Neural cell (in vitro differentiated cells): ENCODE measurements around the gene CNTNAP2. TPM values are rescaled to one million over a fixed set of nuclear protein-coding genes. Genes with fewer than 3 reads are reported as not detected.

Experiments used
- H2AFZ ChIP-seq: fragments of 200-600, 300-800 bp; sonication (generic), shearing (Covaris generic); 2 replicates; pipeline ENCODE4 v1.6.0; 2014; ENCODE audit warnings: low read depth, mild to moderate bottlenecking, antibody characterized with exemption, low read length, moderate library complexity
- H3F3A ChIP-seq: fragments of 200-600 bp; shearing (Covaris generic); 2 replicates; pipeline ENCODE4 v1.6.1; 2016; ENCODE audit warnings: mild to moderate bottlenecking, moderate library complexity, mixed read lengths, antibody characterized with exemption, low read length; ENCODE audit not compliant: insufficient read depth, poor library complexity, severe bottlenecking
- H3K27ac ChIP-seq: fragments of 200-600, 300-800 bp; sonication (generic), shearing (Covaris generic); 2 replicates; pipeline ENCODE4 v1.5.1; 2014; ENCODE audit warnings: mild to moderate bottlenecking, low read length, moderate library complexity
- H3K27me3 ChIP-seq: fragments of 300-800, 200-600 bp; sonication (generic), shearing (Covaris generic); 2 replicates; pipeline ENCODE4 v1.6.0; 2014; ENCODE audit warnings: mild to moderate bottlenecking, low read depth, low read length, moderate library complexity; ENCODE audit not compliant: insufficient read depth
- H3K36me3 ChIP-seq: fragments of 300-800, 200-600 bp; sonication (generic), shearing (Covaris generic); 2 replicates; pipeline ENCODE4 v1.5.1; 2014; ENCODE audit warnings: mild to moderate bottlenecking, antibody characterized with exemption, low read length, moderate library complexity; ENCODE audit not compliant: insufficient read depth
- H3K4me2 ChIP-seq: fragments of 300-800, 200-600 bp; sonication (generic), shearing (Covaris generic); 2 replicates; pipeline ENCODE4 v1.6.0; 2014; ENCODE audit warnings: mild to moderate bottlenecking, low read length
- H3K4me3 ChIP-seq: fragments of 300-800, 200-600 bp; sonication (generic), shearing (Covaris generic); 2 replicates; pipeline ENCODE4 v1.5.1; 2014; ENCODE audit warnings: mild to moderate bottlenecking, low read length, moderate library complexity
- H3K79me2 ChIP-seq: fragments of 200-600 bp; shearing (Covaris generic); replicated peaks from 2 replicates; pipeline ENCODE4 v1.6.0; 2014; ENCODE audit warnings: mild to moderate bottlenecking, low read length, moderate library complexity; ENCODE audit not compliant: insufficient read depth
- H3K9ac ChIP-seq: fragments of 300-800, 200-600 bp; sonication (generic), shearing (Covaris generic); 2 replicates; pipeline ENCODE4 v1.6.1; 2016; ENCODE audit warnings: mild to moderate bottlenecking, low read length, mixed read lengths
- H3K9me2 ChIP-seq: fragments of 200-600 bp; shearing (Covaris generic); 2 replicates; pipeline ENCODE4 v1.6.1; 2016; ENCODE audit warnings: mild to moderate bottlenecking, low read length, mixed read lengths; ENCODE audit not compliant: insufficient read depth
- H3K9me3 ChIP-seq: fragments of 200-600, 300-800 bp; sonication (generic), shearing (Covaris generic); 2 replicates; pipeline ENCODE4 v1.6.1; 2016; ENCODE audit warnings: mild to moderate bottlenecking, mixed run types, low read length, moderate library complexity, mixed read lengths
- H4K20me1 ChIP-seq: fragments of 200-600 bp; shearing (Covaris generic); 2 replicates; pipeline ENCODE4 v1.6.1; 2016; ENCODE audit warnings: mild to moderate bottlenecking, mixed run types; ENCODE audit not compliant: insufficient read depth
- CTCF ChIP-seq: fragments of 450-650 bp; IDR thresholded peaks from 2 replicates; pipeline ENCODE4 v1.5.1; 2014; ENCODE audit warnings: antibody characterized with exemption, mild to moderate bottlenecking, moderate library complexity; ENCODE audit not compliant: poor library complexity, severe bottlenecking
- EP300 ChIP-seq: fragments of 450-650 bp; conservative IDR thresholded peaks from 2 replicates; pipeline ENCODE4 v1.6.1; 2014; ENCODE audit warnings: antibody characterized with exemption, mild to moderate bottlenecking, moderate library complexity; ENCODE audit not compliant: poor library complexity, severe bottlenecking
- EZH2 ChIP-seq: fragments of 200-600, 300-800 bp; shearing (Covaris generic), sonication (generic); IDR thresholded peaks from 2 replicates; pipeline ENCODE4 v1.6.1; 2014; ENCODE audit warnings: antibody characterized with exemption, low read length, borderline replicate concordance, mild to moderate bottlenecking; ENCODE audit not compliant: insufficient read depth, poor library complexity, severe bottlenecking
- MXI1 ChIP-seq: fragments of 450-650 bp; conservative IDR thresholded peaks from 2 replicates; pipeline ENCODE4 v1.6.1; 2014; ENCODE audit warnings: antibody characterized with exemption, mild to moderate bottlenecking; ENCODE audit not compliant: poor library complexity, severe bottlenecking
- POLR2AphosphoS5 ChIP-seq: IDR thresholded peaks from 2 replicates; pipeline ENCODE4 v1.6.1; 2012
- RAD21 ChIP-seq: fragments of 450-650 bp; conservative IDR thresholded peaks from 2 replicates; pipeline ENCODE4 v1.6.1; 2014; ENCODE audit warnings: antibody characterized with exemption, mild to moderate bottlenecking, moderate library complexity
- REST ChIP-seq: IDR thresholded peaks from 2 replicates; pipeline ENCODE4 v1.6.1; 2012; ENCODE audit warnings: borderline replicate concordance
- SMC3 ChIP-seq: fragments of 450-650 bp; conservative IDR thresholded peaks from 2 replicates; pipeline ENCODE4 v1.6.1; 2014; ENCODE audit warnings: antibody characterized with exemption, mild to moderate bottlenecking, moderate library complexity; ENCODE audit not compliant: poor library complexity
- TAF1 ChIP-seq: IDR thresholded peaks from 2 replicates; pipeline ENCODE4 v1.6.1; 2012; ENCODE audit warnings: low read depth
- polyA plus RNA-seq: library from polyadenylated mRNA; depleted of rRNA; stranded (reverse); fragments of >200 nt; gene quantifications from 2 replicates; pipeline ENCODE4 v1.2.3, GENCODE V29; 2014

Gene CNTNAP2
- polyA plus RNA-seq, 1 donor from 2014 or later: 276 TPM

GRCh38 chr7:146331369-146331768 is 214.8 kb downstream of the CNTNAP2 start:
- no peak overlapping the region for H3K4me3 ChIP-seq
- no peaks in the 10 kb centered on the region for H3F3A ChIP-seq
- no peaks in the 10 kb centered on the region for H3K9me2 ChIP-seq
- H3K36me3 ChIP-seq: no peaks in the 10 kb centered on the region
- no peak overlapping the region for H3K27ac ChIP-seq
- no peaks in the 10 kb centered on the region for H3K9me3 ChIP-seq
- H3K79me2 ChIP-seq: no peaks in the 10 kb centered on the region
- H3K4me2 ChIP-seq: no peak overlapping the region
- no peak overlapping the region for H3K9ac ChIP-seq
- H2AFZ ChIP-seq: no peak overlapping the region
- no peaks in the 10 kb centered on the region for H4K20me1 ChIP-seq
- H3K27me3 ChIP-seq: no peaks in the 10 kb centered on the region
- TF ChIP-seq POLR2AphosphoS5 (no peak), RAD21 (no peak), CTCF (no peak), REST (no peak), EZH2 (no peak), MXI1 (no peak), SMC3 (no peak), TAF1 (no peak), EP300 (no peak)

GRCh38 chr7:146345251-146345650 is 228.7 kb downstream of the CNTNAP2 start:
- H3K4me3 ChIP-seq: no peak overlapping the region
- H3F3A ChIP-seq: no peaks in the 10 kb centered on the region
- no peak overlapping the region for H2AFZ ChIP-seq
- no peak overlapping the region for H3K9ac ChIP-seq
- TF ChIP-seq REST (no peak), MXI1 (no peak), POLR2AphosphoS5 (no peak), SMC3 (no peak), EP300 (no peak), RAD21 (no peak), CTCF (no peak), EZH2 (no peak), TAF1 (no peak)
- H3K9me3 ChIP-seq: no peaks in the 10 kb centered on the region
- no peaks in the 10 kb centered on the region for H3K79me2 ChIP-seq
- H3K27ac ChIP-seq: no peak overlapping the region
- H3K27me3 ChIP-seq: no peaks in the 10 kb centered on the region
- H3K4me2 ChIP-seq: no peak overlapping the region
- no peaks in the 10 kb centered on the region for H3K9me2 ChIP-seq
- H4K20me1 ChIP-seq: no peaks in the 10 kb centered on the region
- H3K36me3 ChIP-seq: no peaks in the 10 kb centered on the region
